HG02970 (cell line): ENCODE results near the gene TEX264.
"Not testable (repeated sequence)": the region's sequence is repeated elsewhere in the genome, so short reads cannot be mapped to it uniquely, and the experiment has no call there.

ENCODE experiments used
- ATAC-seq: cut with Tn5 transposase; IDR thresholded peaks from one replicate; pipeline ENCODE4 v1.9.1; 2021; ENCODE audit warnings: mild to moderate bottlenecking, moderate library complexity, moderate number of reproducible peaks; ENCODE audit not compliant: unreplicated experiment, low FRiP score

Gene TEX264

GRCh38 chr3:51742320-51742719 is 71.3 kb downstream of the TEX264 start:
- not testable (repeated sequence) for ATAC-seq

GRCh38 chr3:51742978-51743377 is 71.9 kb downstream of the TEX264 start:
- not testable (repeated sequence) for ATAC-seq

DNA sequence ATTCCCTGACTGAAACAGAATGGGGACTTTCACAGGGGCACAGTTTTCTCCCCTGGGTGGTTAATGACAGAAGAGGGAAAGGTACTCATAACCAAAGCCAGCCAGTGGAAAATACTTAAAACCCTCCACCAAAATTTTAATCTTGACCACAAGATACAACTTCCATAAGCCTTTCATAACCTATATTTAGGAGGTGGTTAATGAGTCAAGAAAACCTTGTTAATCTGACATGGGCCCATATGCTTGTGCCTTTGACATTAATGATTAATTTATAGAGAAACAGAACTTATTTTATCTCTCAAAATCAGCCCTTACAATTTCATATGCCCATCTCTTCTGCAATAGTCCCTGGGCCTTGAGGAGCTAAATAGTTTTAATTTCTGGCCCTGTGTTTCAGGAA is 76.8 kb downstream of the TEX264 start:
- no peak for ATAC-seq

- ATAC-seq: no peak
Observed at GRCh38 chr3:51748327-51748726, 77.3 kb downstream of the TEX264 start.

DNA sequence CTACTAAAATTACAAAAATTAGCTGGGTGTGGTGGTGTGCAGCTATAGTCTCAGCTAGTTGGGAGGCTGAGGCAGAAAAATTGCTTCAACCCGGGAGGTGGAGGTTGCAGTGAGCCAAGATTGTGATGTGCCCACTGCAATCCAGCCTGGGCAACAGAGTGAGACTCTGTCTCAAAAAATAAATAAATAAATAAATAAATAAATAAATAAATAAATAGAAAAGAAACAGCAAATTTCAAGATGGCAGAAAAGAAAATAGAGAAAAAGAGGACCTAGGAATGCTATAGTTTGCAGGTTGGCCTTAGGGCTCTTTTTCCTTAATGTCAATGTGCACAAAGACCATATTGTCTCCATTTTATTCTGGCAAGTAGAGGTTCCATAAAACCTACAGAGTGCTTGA is 79.8 kb downstream of the TEX264 start:
- ATAC-seq: no peak

GRCh38 chr3:51751287-51751686 is 80.2 kb downstream of the TEX264 start:
- no peak for ATAC-seq
